Mesendoderm (in vitro differentiated cells): Measurements from ENCODE around the gene OR51B6.

Experiments
- DNase-seq: peaks from one replicate; pipeline ENCODE4 v3.0.0; 2013
- H2AK5ac ChIP-seq: 2 replicates; pipeline ENCODE4 v1.6.1; 2013; ENCODE audit warnings: low read length, inconsistent platforms
- H2BK120ac ChIP-seq: 2 replicates; pipeline ENCODE4 v1.6.1; 2013; ENCODE audit warnings: low read depth, mild to moderate bottlenecking, low read length, moderate library complexity, mixed read lengths
- H2BK15ac ChIP-seq: replicated peaks from 2 replicates; pipeline ENCODE4 v1.6.1; 2013; ENCODE audit warnings: low read depth, mild to moderate bottlenecking, moderate library complexity
- H2BK5ac ChIP-seq: 2 replicates; pipeline ENCODE4 v1.6.1; 2013; ENCODE audit warnings: low read length, inconsistent platforms
- H3K18ac ChIP-seq: 2 replicates; pipeline ENCODE4 v1.6.1; 2013; ENCODE audit warnings: mild to moderate bottlenecking, low read length, mixed read lengths
- H3K23ac ChIP-seq: one replicate; pipeline ENCODE4 v1.6.1; 2013; ENCODE audit warnings: low read length
- H3K27ac ChIP-seq: 2 replicates; pipeline ENCODE4 v1.5.1; 2013; ENCODE audit warnings: low read depth, mild to moderate bottlenecking, inconsistent platforms, low read length, moderate library complexity
- H3K27me3 ChIP-seq: 2 replicates; pipeline ENCODE4 v1.6.1; 2013; ENCODE audit warnings: low read length, control low read depth, mild to moderate bottlenecking, inconsistent platforms; ENCODE audit not compliant: insufficient read depth, poor library complexity
- H3K36me3 ChIP-seq: 2 replicates; pipeline ENCODE4 v1.6.1; 2013; ENCODE audit warnings: low read length, inconsistent platforms; ENCODE audit not compliant: control insufficient read depth, insufficient read depth
- H3K4ac ChIP-seq: one replicate; pipeline ENCODE4 v1.6.1; 2013; ENCODE audit warnings: low read depth, mild to moderate bottlenecking, low read length, moderate library complexity
- H3K4me1 ChIP-seq: 2 replicates; pipeline ENCODE4 v1.6.1; 2013; ENCODE audit warnings: low read depth, low read length, inconsistent platforms; ENCODE audit not compliant: control insufficient read depth
- H3K4me2 ChIP-seq: 2 replicates; pipeline ENCODE4 v1.6.1; 2013; ENCODE audit warnings: low read length
- H3K4me3 ChIP-seq: 2 replicates; pipeline ENCODE4 v1.5.1; 2013; ENCODE audit warnings: mild to moderate bottlenecking, low read length
- H3K56ac ChIP-seq: one replicate; pipeline ENCODE4 v1.6.1; 2013; ENCODE audit warnings: low read length
- H3K79me1 ChIP-seq: 2 replicates; pipeline ENCODE4 v1.6.1; 2013; ENCODE audit warnings: low read length, inconsistent platforms
- H3K79me2 ChIP-seq: 2 replicates; pipeline ENCODE4 v1.6.1; 2013; ENCODE audit warnings: mild to moderate bottlenecking, low read length; ENCODE audit not compliant: control insufficient read depth, insufficient read depth
- H3K9ac ChIP-seq: 2 replicates; pipeline ENCODE4 v1.6.1; 2013; ENCODE audit warnings: low read length, inconsistent platforms
- H4K5ac ChIP-seq: one replicate; pipeline ENCODE4 v1.6.1; 2013; ENCODE audit warnings: low read length
- H4K8ac ChIP-seq: one replicate; pipeline ENCODE4 v1.6.1; 2013; ENCODE audit warnings: low read depth, mild to moderate bottlenecking, control low read depth, low read length, moderate library complexity
- WGBS: extraction: QIAGEN DNeasy Blood & Tissue Kit; methylation state at CpG from one replicate; pipeline ENCODE4 v1.1.7; 2013; ENCODE audit warnings: low lambda C conversion rate, missing lambda C conversion rate; ENCODE audit not compliant: insufficient coverage; ENCODE audit errors: extremely low coverage; 5-methylcytosine and 5-hydroxymethylcytosine counted together

Gene OR51B6

GRCh38 chr11:5367448-5368074 is 16.3 kb downstream of the OR51B6 start:
- no peak overlapping the region for H3K27ac ChIP-seq
- H2BK5ac ChIP-seq = no peak overlapping the region
- no peaks in the 10 kb centered on the region for H3K4me1 ChIP-seq
- H3K79me1 ChIP-seq = no peaks in the 10 kb centered on the region
- no peak overlapping the region for H3K9ac ChIP-seq
- DNase-seq = no peak
- H4K8ac ChIP-seq = no peak overlapping the region
- no peak overlapping the region for H3K18ac ChIP-seq
- H3K23ac ChIP-seq = no peak overlapping the region
- WGBS = no CpG with 5 or more reads among the region's 2 CpGs
- H3K4me2 ChIP-seq = no peak overlapping the region
- H4K5ac ChIP-seq = no peak overlapping the region
- no peaks in the 10 kb centered on the region for H3K79me2 ChIP-seq
- H3K27me3 ChIP-seq = no peaks in the 10 kb centered on the region
- no peak overlapping the region for H3K4me3 ChIP-seq
- H2BK120ac ChIP-seq = no peak overlapping the region
- H2BK15ac ChIP-seq = no peak overlapping the region
- H3K4ac ChIP-seq = no peak overlapping the region
- H3K56ac ChIP-seq = no peak overlapping the region
- no peak overlapping the region for H2AK5ac ChIP-seq
- no peaks in the 10 kb centered on the region for H3K36me3 ChIP-seq

- no peak overlapping the region for H3K56ac ChIP-seq
- peak overlapping the region; percentile 19 for H3K27ac ChIP-seq
- no peak overlapping the region for H2AK5ac ChIP-seq
- H3K18ac ChIP-seq = no peak overlapping the region
- no peaks in the 10 kb centered on the region for H3K4me1 ChIP-seq
- H4K8ac ChIP-seq = no peak overlapping the region
- H3K4me3 ChIP-seq = no peak overlapping the region
- no peak overlapping the region for H3K4me2 ChIP-seq
- peak; percentile 75 for DNase-seq
- no peak overlapping the region for H2BK15ac ChIP-seq
- no peak overlapping the region for H4K5ac ChIP-seq
- no peaks in the 10 kb centered on the region for H3K36me3 ChIP-seq
- no peak overlapping the region for H2BK5ac ChIP-seq
- no peak overlapping the region for H3K23ac ChIP-seq
- no peaks in the 10 kb centered on the region for H3K79me1 ChIP-seq
- no peak overlapping the region for H2BK120ac ChIP-seq
- WGBS = no CpG with 5 or more reads among the region's 3 CpGs
- no peaks in the 10 kb centered on the region for H3K79me2 ChIP-seq
- no peaks in the 10 kb centered on the region for H3K27me3 ChIP-seq
- no peak overlapping the region for H3K9ac ChIP-seq
- no peak overlapping the region for H3K4ac ChIP-seq
Measured at GRCh38 chr11:5368502-5369043, 17.3 kb downstream of the OR51B6 start.

- H3K23ac ChIP-seq = no peak overlapping the region
- H3K79me2 ChIP-seq = no peaks in the 10 kb centered on the region
- DNase-seq = peak; percentile 84
Measured at GRCh38 chr11:5369789-5370188, 18.5 kb downstream of the OR51B6 start.

GRCh38 chr11:5380740-5381342 is 29.5 kb downstream of the OR51B6 start:
- Histone ChIP-seq H3K4ac (no peak overlapping the region), H3K9ac (no peak overlapping the region), H3K56ac (no peak overlapping the region), H2BK15ac (no peak overlapping the region), H2BK120ac (no peak overlapping the region), H4K5ac (no peak overlapping the region), H3K27ac (no peak overlapping the region), H2BK5ac (no peak overlapping the region), H3K23ac (no peak overlapping the region), H3K4me2 (no peak overlapping the region), H3K79me2 (no peaks in the 10 kb centered on the region), H3K4me3 (no peak overlapping the region), H3K27me3 (no peaks in the 10 kb centered on the region), H3K36me3 (no peaks in the 10 kb centered on the region), H3K4me1 (no peaks in the 10 kb centered on the region), H2AK5ac (no peak overlapping the region), H3K79me1 (no peaks in the 10 kb centered on the region), H3K18ac (no peak overlapping the region), H4K8ac (no peak overlapping the region)
- DNase-seq = peak; percentile 86
- WGBS = no CpG with 5 or more reads among the region's 4 CpGs

More at GRCh38 chr11:5369789-5370188, 18.5 kb downstream of the OR51B6 start:
- H2AK5ac ChIP-seq = no peak overlapping the region
- H3K27ac ChIP-seq = no peak overlapping the region
- H2BK15ac ChIP-seq = no peak overlapping the region
- H4K8ac ChIP-seq = no peak overlapping the region
- no peaks in the 10 kb centered on the region for H3K27me3 ChIP-seq
- H3K4me1 ChIP-seq = no peaks in the 10 kb centered on the region
- no peaks in the 10 kb centered on the region for H3K79me1 ChIP-seq
- H3K9ac ChIP-seq = no peak overlapping the region
- no peak overlapping the region for H3K4ac ChIP-seq
- H3K36me3 ChIP-seq = no peaks in the 10 kb centered on the region
- H3K4me3 ChIP-seq = no peak overlapping the region
- no peak overlapping the region for H2BK5ac ChIP-seq
- H3K18ac ChIP-seq = no peak overlapping the region
- no peak overlapping the region for H3K56ac ChIP-seq
- H3K4me2 ChIP-seq = no peak overlapping the region
- H4K5ac ChIP-seq = no peak overlapping the region
- H2BK120ac ChIP-seq = no peak overlapping the region

- Histone ChIP-seq H2BK120ac (no peak within 1 kb of the TSS), H3K18ac (no peak within 1 kb of the TSS), H3K36me3 (no peaks in the 10 kb centered on the region), H3K9ac (no peak within 1 kb of the TSS), H3K4me2 (no peak within 1 kb of the TSS), H4K8ac (no peak within 1 kb of the TSS), H2BK5ac (no peak within 1 kb of the TSS), H3K4ac (peak within 1 kb of the TSS; percentile 31), H3K27me3 (no peaks in the 10 kb centered on the region), H4K5ac (no peak within 1 kb of the TSS), H3K27ac (no peak within 1 kb of the TSS), H3K56ac (no peak within 1 kb of the TSS), H3K79me1 (no peaks in the 10 kb centered on the region), H3K23ac (no peak within 1 kb of the TSS), H2AK5ac (no peak within 1 kb of the TSS), H3K4me3 (no peak within 1 kb of the TSS), H2BK15ac (peak within 1 kb of the TSS; percentile 88), H3K4me1 (no peaks in the 10 kb centered on the region), H3K79me2 (no peaks in the 10 kb centered on the region)
- no CpG with 5 or more reads among the region's 1 CpG for WGBS
- peak; percentile 66 for DNase-seq
Measured at GRCh38 chr11:5383576-5383975, 32.3 kb downstream of the OR51B6 start, which contains the start of gene OR51M1. Gene OR51M1, plus strand, starts transcription at chr11:5383812. Its CDS starts 5,587 bp downstream, at chr11:5389399.
